ENCODE data around the gene FAM184A. TPM values are rescaled to one million over a fixed set of nuclear protein-coding genes. Genes with fewer than 3 reads are reported as not detected.

Gene FAM184A
- total RNA-seq, 2 donors from 2014 or later: 6.5 to 9.9 TPM

- ATAC-seq (no peak), DNase-seq (peak in 1 of 4 donors; percentile 6)
- peaks cover 7% of the 10 kb centered on the region for H3K4me1 ChIP-seq
- H3K36me3 ChIP-seq (replicated peaks in 1 of 2; ENCODE audit: insufficient read depth in 1 of 2, low read depth in 2 of 2): no peaks in the 10 kb centered on the region
- intact Hi-C loops (cut with DNase I): no loop called here
- no peaks in the 10 kb centered on the region for H3K9me3 ChIP-seq
- no peak overlapping the region for H3K27ac ChIP-seq
- WGBS, 2 donors: 58 to 59% methylated on average over 6 of the region's 6 CpGs
- no peak for TF ChIP-seq POLR2A (IDR thresholded peaks at IDR 0.05)
- TF ChIP-seq, protein P1, sequence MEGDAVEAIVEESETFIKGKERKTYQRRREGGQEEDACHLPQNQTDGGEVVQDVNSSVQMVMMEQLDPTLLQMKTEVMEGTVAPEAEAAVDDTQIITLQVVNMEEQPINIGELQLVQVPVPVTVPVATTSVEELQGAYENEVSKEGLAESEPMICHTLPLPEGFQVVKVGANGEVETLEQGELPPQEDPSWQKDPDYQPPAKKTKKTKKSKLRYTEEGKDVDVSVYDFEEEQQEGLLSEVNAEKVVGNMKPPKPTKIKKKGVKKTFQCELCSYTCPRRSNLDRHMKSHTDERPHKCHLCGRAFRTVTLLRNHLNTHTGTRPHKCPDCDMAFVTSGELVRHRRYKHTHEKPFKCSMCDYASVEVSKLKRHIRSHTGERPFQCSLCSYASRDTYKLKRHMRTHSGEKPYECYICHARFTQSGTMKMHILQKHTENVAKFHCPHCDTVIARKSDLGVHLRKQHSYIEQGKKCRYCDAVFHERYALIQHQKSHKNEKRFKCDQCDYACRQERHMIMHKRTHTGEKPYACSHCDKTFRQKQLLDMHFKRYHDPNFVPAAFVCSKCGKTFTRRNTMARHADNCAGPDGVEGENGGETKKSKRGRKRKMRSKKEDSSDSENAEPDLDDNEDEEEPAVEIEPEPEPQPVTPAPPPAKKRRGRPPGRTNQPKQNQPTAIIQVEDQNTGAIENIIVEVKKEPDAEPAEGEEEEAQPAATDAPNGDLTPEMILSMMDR (IDR thresholded peaks at IDR 0.05): no peak
- no peak overlapping the region for H3K4me3 ChIP-seq
- no peaks in the 10 kb centered on the region for H3K27me3 ChIP-seq
Observed at GRCh38 chr6:119034827-119035458, 43.5 kb downstream of the FAM184A start.

DNA sequence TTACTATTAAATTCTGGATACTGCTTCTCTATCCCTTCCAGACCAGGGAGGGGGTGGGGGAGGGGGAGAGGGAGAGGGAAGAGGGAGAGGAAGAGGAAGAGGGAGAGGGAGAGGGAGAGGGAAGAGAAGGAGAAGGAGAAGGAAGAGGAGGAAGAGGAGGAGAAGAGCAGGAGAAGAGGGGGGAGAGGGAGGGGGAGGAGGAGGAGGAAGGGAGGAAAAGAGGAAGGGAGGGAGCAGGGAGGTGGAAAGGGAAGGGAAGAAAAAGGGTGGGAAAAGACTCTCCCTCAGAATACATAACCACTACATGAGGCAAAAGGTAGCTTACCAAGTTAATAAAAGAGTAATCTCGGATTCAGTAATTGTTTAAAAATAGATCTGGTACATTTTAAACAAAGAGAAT lies 46.0 kb downstream of the FAM184A start:
- no peaks in the 10 kb centered on the region for H3K9me3 ChIP-seq
- ATAC-seq (no peak), DNase-seq (no peak)
- no peaks in the 10 kb centered on the region for H3K36me3 ChIP-seq (replicated peaks in 1 of 2; ENCODE audit: insufficient read depth in 1 of 2, low read depth in 2 of 2)
- no peak overlapping the region for H3K4me3 ChIP-seq
- H3K4me1 ChIP-seq: peaks cover 7% of the 10 kb centered on the region
- no peak for TF ChIP-seq POLR2A (IDR thresholded peaks at IDR 0.05)
- TF ChIP-seq, protein P1 (IDR thresholded peaks at IDR 0.05): no peak
- intact Hi-C loops (cut with DNase I): no loop called here
- H3K27me3 ChIP-seq: no peaks in the 10 kb centered on the region
- H3K27ac ChIP-seq: no peak overlapping the region
- WGBS, 2 donors: 66 to 81% methylated on average over 1 of the region's 1 CpG

DNA sequence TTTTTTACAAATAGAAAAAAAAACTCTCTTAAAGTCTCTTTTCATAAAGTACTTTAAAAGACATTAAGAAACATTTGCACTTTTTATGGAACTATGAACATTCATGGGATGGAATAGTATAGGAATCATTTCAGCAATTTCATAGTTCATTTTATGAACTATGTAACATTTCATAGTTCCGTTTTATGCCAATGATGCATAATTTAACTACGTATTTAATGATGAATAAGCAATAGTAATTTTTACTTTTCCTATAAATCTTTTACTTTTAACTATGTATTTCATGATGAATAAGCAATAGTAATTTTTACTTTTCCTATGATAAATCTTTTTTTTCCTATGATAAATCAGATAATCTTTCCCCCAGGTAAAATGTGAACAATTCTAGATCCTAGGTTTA lies 47.7 kb downstream of the FAM184A start:
- Histone ChIP-seq H3K4me1 (peaks cover 7% of the 10 kb centered on the region), H3K36me3 (replicated peaks in 1 of 2; ENCODE audit: insufficient read depth in 1 of 2, low read depth in 2 of 2) (no peaks in the 10 kb centered on the region), H3K27ac (no peak overlapping the region), H3K27me3 (no peaks in the 10 kb centered on the region), H3K9me3 (no peaks in the 10 kb centered on the region), H3K4me3 (no peak overlapping the region)
- WGBS, 2 donors: 92 to 97% methylated on average over 2 of the region's 2 CpGs
- TF ChIP-seq, protein P1 (IDR thresholded peaks at IDR 0.05): no peak
- TF ChIP-seq POLR2A (IDR thresholded peaks at IDR 0.05): no peak
- DNase-seq: no peak
- ATAC-seq: no peak
- intact Hi-C loops (cut with DNase I): no loop called here

- TF ChIP-seq, protein P1 (IDR thresholded peaks at IDR 0.05): no peak
- no peak for TF ChIP-seq POLR2A (IDR thresholded peaks at IDR 0.05)
- DNase-seq: no peak
- intact Hi-C loops (cut with DNase I): no loop called here
- H3K4me1 ChIP-seq: no peaks in the 10 kb centered on the region
- no peak overlapping the region for H3K27ac ChIP-seq
- no peaks in the 10 kb centered on the region for H3K36me3 ChIP-seq (replicated peaks in 1 of 2; ENCODE audit: insufficient read depth in 1 of 2, low read depth in 2 of 2)
- no peak overlapping the region for H3K4me3 ChIP-seq
- no peaks in the 10 kb centered on the region for H3K27me3 ChIP-seq
- 87 to 95% methylated on average over 2 of the region's 2 CpGs for WGBS, 2 donors
- ATAC-seq: no peak
- no peaks in the 10 kb centered on the region for H3K9me3 ChIP-seq
Observed at GRCh38 chr6:119028091-119028490, 50.4 kb downstream of the FAM184A start.

DNA sequence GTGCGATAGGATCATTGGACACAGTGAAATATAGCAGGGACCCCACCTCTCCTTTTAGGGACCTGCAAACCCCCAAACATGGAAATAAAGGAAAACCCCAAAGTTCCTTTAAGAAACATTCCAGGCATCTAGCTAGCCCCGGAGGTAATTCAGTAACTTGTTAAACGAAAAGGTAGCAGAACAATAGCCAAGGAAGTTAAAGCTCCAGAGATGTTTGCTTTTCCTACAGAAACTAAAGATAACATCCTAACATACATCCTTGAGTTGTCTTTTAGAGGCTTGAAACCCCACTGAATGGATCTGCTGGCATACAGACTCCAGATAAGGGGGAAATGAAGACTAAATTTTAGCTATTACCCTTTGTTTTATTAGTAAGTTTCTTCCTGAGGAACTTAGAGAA lies 51.0 kb downstream of the FAM184A start:
- no peaks in the 10 kb centered on the region for H3K9me3 ChIP-seq
- no peak overlapping the region for H3K27ac ChIP-seq
- 40 to 54% methylated on average over 3 of the region's 3 CpGs for WGBS, 2 donors
- H3K4me3 ChIP-seq: no peak overlapping the region
- H3K36me3 ChIP-seq (replicated peaks in 1 of 2; ENCODE audit: insufficient read depth in 1 of 2, low read depth in 2 of 2): no peaks in the 10 kb centered on the region
- H3K27me3 ChIP-seq: no peaks in the 10 kb centered on the region
- intact Hi-C loops (cut with DNase I): no loop called here
- no peaks in the 10 kb centered on the region for H3K4me1 ChIP-seq
- TF ChIP-seq, protein P1 (IDR thresholded peaks at IDR 0.05): no peak
- ATAC-seq (no peak), DNase-seq (no peak)
